A172 (cell line): ENCODE measurements around the gene ARHGEF28. TPM values are rescaled to one million over a fixed set of nuclear protein-coding genes. Genes with fewer than 3 reads are reported as not detected.

Experiments used
- total RNA-seq: library from RNA; depleted of rRNA; stranded (reverse); fragments of >200 nt; shearing (Covaris generic); gene quantifications from 2 replicates; pipeline ENCODE4 v1.2.3, GENCODE V29; 2014; rRNA removed

Gene ARHGEF28
- total RNA-seq, 1 experiment from 2014 or later: 15.9 TPM

Other genes with a start within 250 kb of the ARHGEF28 start
- gene FOXD1, start 177.4 kb upstream of the ARHGEF28 start, total RNA-seq: 12.9 and 24.6 TPM in 2 replicates
- 576 and 868 TPM in 2 replicates for gene BTF3, start 127.8 kb upstream of the ARHGEF28 start, total RNA-seq
- gene ANKRA2, start 60.6 kb upstream of the ARHGEF28 start, total RNA-seq: 21.0 and 41.5 TPM in 2 replicates
- gene UTP15, start 60.5 kb upstream of the ARHGEF28 start, total RNA-seq: 36.7 and 40.3 TPM in 2 replicates